ENCODE results near the gene SHC3.

GRCh38 chr9:89079391-89079790 is 99.2 kb downstream of the SHC3 start:
- TF ChIP-seq CTCF (IDR thresholded peaks at IDR 0.05) (no peak), POLR2A (IDR thresholded peaks at IDR 0.05) (no peak), EP300 (IDR thresholded peaks at IDR 0.05) (no peak)
